ENCODE data around the gene EEFSEC. TPM values are rescaled to one million over a fixed set of nuclear protein-coding genes. Genes with fewer than 3 reads are reported as not detected.

The EEFSEC gene
- total RNA-seq, 3 donors from 2014 or later, result 20.2 to 23.9 (median 21.9) TPM

GRCh38 chr3:128227507-128227906 is 74.2 kb downstream of the EEFSEC start:
- Mint-ChIP-seq H3K4me3 (no peak overlapping the region), H3K36me3 (ENCODE audit: insufficient read depth) (peaks cover 4% of the 10 kb centered on the region), H3K27me3 (ENCODE audit: low read depth) (no peaks in the 10 kb centered on the region), H3K9me3 (peaks cover 3% of the 10 kb centered on the region), H3K4me1 (ENCODE audit: low read depth) (peaks cover 10% of the 10 kb centered on the region)
- DNase-seq, result no peak
- no peak for ATAC-seq

- ATAC-seq (no peak), DNase-seq (no peak)
- Mint-ChIP-seq H3K4me1 (ENCODE audit: low read depth) (peaks cover 10% of the 10 kb centered on the region), H3K9me3 (peaks cover 2% of the 10 kb centered on the region), H3K4me3 (no peak overlapping the region), H3K36me3 (ENCODE audit: insufficient read depth) (peaks cover 3% of the 10 kb centered on the region), H3K27me3 (ENCODE audit: low read depth) (no peaks in the 10 kb centered on the region)
These were observed 75.2 kb downstream of the EEFSEC start for GRCh38 chr3:128228366-128228910.

- peaks cover 10% of the 10 kb centered on the region for H3K4me1 Mint-ChIP-seq (ENCODE audit: low read depth)
- no peaks in the 10 kb centered on the region for H3K9me3 Mint-ChIP-seq
- H3K36me3 Mint-ChIP-seq (ENCODE audit: insufficient read depth), result peaks cover under 1% of the 10 kb centered on the region
- H3K4me3 Mint-ChIP-seq, result no peak overlapping the region
- no peaks in the 10 kb centered on the region for H3K27me3 Mint-ChIP-seq (ENCODE audit: low read depth)
- DNase-seq (no peak), ATAC-seq (no peak)
These were observed 76.0 kb downstream of the EEFSEC start for GRCh38 chr3:128229106-128229857.

GRCh38 chr3:128231606-128232005 is 78.3 kb downstream of the EEFSEC start:
- DNase-seq, result no peak

GRCh38 chr3:128232376-128233178 is 79.3 kb downstream of the EEFSEC start:
- Mint-ChIP-seq H3K27me3 (ENCODE audit: low read depth) (no peaks in the 10 kb centered on the region), H3K36me3 (ENCODE audit: insufficient read depth) (no peaks in the 10 kb centered on the region), H3K4me3 (no peak overlapping the region), H3K4me1 (ENCODE audit: low read depth) (peaks cover 4% of the 10 kb centered on the region), H3K9me3 (no peaks in the 10 kb centered on the region)
- DNase-seq (no peak), ATAC-seq (no peak)

More at GRCh38 chr3:128231606-128232005, 78.3 kb downstream of the EEFSEC start:
- Mint-ChIP-seq H3K4me3 (no peak overlapping the region), H3K9me3 (no peaks in the 10 kb centered on the region), H3K4me1 (ENCODE audit: low read depth) (peaks cover 4% of the 10 kb centered on the region), H3K27me3 (ENCODE audit: low read depth) (no peaks in the 10 kb centered on the region), H3K36me3 (ENCODE audit: insufficient read depth) (no peaks in the 10 kb centered on the region)
- ATAC-seq, result no peak

- Mint-ChIP-seq H3K9me3 (no peaks in the 10 kb centered on the region), H3K4me3 (no peak overlapping the region), H3K36me3 (ENCODE audit: insufficient read depth) (no peaks in the 10 kb centered on the region), H3K4me1 (ENCODE audit: low read depth) (peaks cover 10% of the 10 kb centered on the region), H3K27me3 (ENCODE audit: low read depth) (no peaks in the 10 kb centered on the region)
- ATAC-seq, result no peak
- DNase-seq, result no peak
These were observed 82.1 kb downstream of the EEFSEC start for GRCh38 chr3:128235207-128235926.

GRCh38 chr3:128236657-128237056 is 83.4 kb downstream of the EEFSEC start:
- ATAC-seq, result no peak
- no peak for DNase-seq
- no peak overlapping the region for H3K4me3 Mint-ChIP-seq
- no peaks in the 10 kb centered on the region for H3K27me3 Mint-ChIP-seq (ENCODE audit: low read depth)
- peaks cover 13% of the 10 kb centered on the region for H3K4me1 Mint-ChIP-seq (ENCODE audit: low read depth)
- H3K36me3 Mint-ChIP-seq (ENCODE audit: insufficient read depth), result no peaks in the 10 kb centered on the region
- H3K9me3 Mint-ChIP-seq, result no peaks in the 10 kb centered on the region

- peaks cover 13% of the 10 kb centered on the region for H3K4me1 Mint-ChIP-seq (ENCODE audit: low read depth)
- H3K36me3 Mint-ChIP-seq (ENCODE audit: insufficient read depth), result no peaks in the 10 kb centered on the region
- no peaks in the 10 kb centered on the region for H3K9me3 Mint-ChIP-seq
- H3K4me3 Mint-ChIP-seq, result no peak overlapping the region
- ATAC-seq (no peak), DNase-seq (no peak)
- no peaks in the 10 kb centered on the region for H3K27me3 Mint-ChIP-seq (ENCODE audit: low read depth)
These were observed 84.3 kb downstream of the EEFSEC start for GRCh38 chr3:128237348-128238183.

- Mint-ChIP-seq H3K9me3 (no peaks in the 10 kb centered on the region), H3K4me1 (ENCODE audit: low read depth) (peaks cover 19% of the 10 kb centered on the region), H3K36me3 (ENCODE audit: insufficient read depth) (no peaks in the 10 kb centered on the region), H3K4me3 (no peak overlapping the region), H3K27me3 (ENCODE audit: low read depth) (no peaks in the 10 kb centered on the region)
- DNase-seq (no peak), ATAC-seq (no peak)
These were observed 84.9 kb downstream of the EEFSEC start for GRCh38 chr3:128238184-128238489.

- Mint-ChIP-seq H3K9me3 (no peaks in the 10 kb centered on the region), H3K4me1 (ENCODE audit: low read depth) (peaks cover 22% of the 10 kb centered on the region), H3K27me3 (ENCODE audit: low read depth) (no peaks in the 10 kb centered on the region), H3K4me3 (no peak overlapping the region), H3K36me3 (ENCODE audit: insufficient read depth) (no peaks in the 10 kb centered on the region)
- no peak for ATAC-seq
- DNase-seq, result no peak
These were observed 86.0 kb downstream of the EEFSEC start for GRCh38 chr3:128239304-128239703.

- Mint-ChIP-seq H3K27me3 (ENCODE audit: low read depth) (no peaks in the 10 kb centered on the region), H3K9me3 (no peaks in the 10 kb centered on the region), H3K4me3 (no peak overlapping the region), H3K36me3 (ENCODE audit: insufficient read depth) (no peaks in the 10 kb centered on the region), H3K4me1 (ENCODE audit: low read depth) (peaks cover 22% of the 10 kb centered on the region)
- ATAC-seq, result no peak
- no peak for DNase-seq
These were observed 87.0 kb downstream of the EEFSEC start for GRCh38 chr3:128240232-128240631.

- Mint-ChIP-seq H3K4me1 (ENCODE audit: low read depth) (peaks cover 22% of the 10 kb centered on the region), H3K36me3 (ENCODE audit: insufficient read depth) (peaks cover 10% of the 10 kb centered on the region), H3K27me3 (ENCODE audit: low read depth) (no peaks in the 10 kb centered on the region), H3K4me3 (no peak overlapping the region), H3K9me3 (no peaks in the 10 kb centered on the region)
- DNase-seq (no peak), ATAC-seq (no peak)
These were observed 88.5 kb downstream of the EEFSEC start for GRCh38 chr3:128241741-128242140.

GRCh38 chr3:128242818-128243601 is 89.7 kb downstream of the EEFSEC start:
- Mint-ChIP-seq H3K9me3 (no peaks in the 10 kb centered on the region), H3K36me3 (ENCODE audit: insufficient read depth) (peaks cover 22% of the 10 kb centered on the region)

More at GRCh38 chr3:128242818-128243601, 89.7 kb downstream of the EEFSEC start:
- Mint-ChIP-seq H3K27me3 (ENCODE audit: low read depth) (no peaks in the 10 kb centered on the region), H3K4me3 (peak overlapping the region; percentile 26), H3K4me1 (ENCODE audit: low read depth) (peaks cover 20% of the 10 kb centered on the region)
- DNase-seq (no peak), ATAC-seq (peak in 1 of 2 donors; percentile 40)

All from activated T-cell treated with anti-CD3 and anti-CD28 coated beads, Interleukin-2, amount 50 U/mL, for 4 hours (primary cell).